Fibroblast of lung (primary cell): ENCODE data around the gene HPSE2.

Experiments used
- EZH2 ChIP-seq: IDR thresholded peaks from 2 replicates; pipeline ENCODE4 v1.5.1; 2012; ENCODE audit warnings: low read length, control low read depth, mild to moderate bottlenecking; ENCODE audit errors: missing control alignments
- TF ChIP-seq, protein P1 (sequence below), 2 donors: IDR thresholded peaks in 1 of 2; conservative IDR thresholded peaks in 1 of 2; 1 replicate in 1 of 2; 2 replicates in 1 of 2; pipeline ENCODE4 v1.5.1; 2011 to 2012; ENCODE audit warnings: low read length in 2 of 2, control low read depth in 1 of 2, inconsistent platforms in 1 of 2, low read depth in 1 of 2, mild to moderate bottlenecking in 1 of 2

- no peak for TF ChIP-seq EZH2
- TF ChIP-seq, protein P1, sequence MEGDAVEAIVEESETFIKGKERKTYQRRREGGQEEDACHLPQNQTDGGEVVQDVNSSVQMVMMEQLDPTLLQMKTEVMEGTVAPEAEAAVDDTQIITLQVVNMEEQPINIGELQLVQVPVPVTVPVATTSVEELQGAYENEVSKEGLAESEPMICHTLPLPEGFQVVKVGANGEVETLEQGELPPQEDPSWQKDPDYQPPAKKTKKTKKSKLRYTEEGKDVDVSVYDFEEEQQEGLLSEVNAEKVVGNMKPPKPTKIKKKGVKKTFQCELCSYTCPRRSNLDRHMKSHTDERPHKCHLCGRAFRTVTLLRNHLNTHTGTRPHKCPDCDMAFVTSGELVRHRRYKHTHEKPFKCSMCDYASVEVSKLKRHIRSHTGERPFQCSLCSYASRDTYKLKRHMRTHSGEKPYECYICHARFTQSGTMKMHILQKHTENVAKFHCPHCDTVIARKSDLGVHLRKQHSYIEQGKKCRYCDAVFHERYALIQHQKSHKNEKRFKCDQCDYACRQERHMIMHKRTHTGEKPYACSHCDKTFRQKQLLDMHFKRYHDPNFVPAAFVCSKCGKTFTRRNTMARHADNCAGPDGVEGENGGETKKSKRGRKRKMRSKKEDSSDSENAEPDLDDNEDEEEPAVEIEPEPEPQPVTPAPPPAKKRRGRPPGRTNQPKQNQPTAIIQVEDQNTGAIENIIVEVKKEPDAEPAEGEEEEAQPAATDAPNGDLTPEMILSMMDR (conservative IDR thresholded peaks at IDR 0.05 in 1 of 2, IDR thresholded peaks at IDR 0.05 in 1 of 2; ENCODE audit: low read depth in 1 of 2, low read length in 2 of 2), result no peak
These were observed 709.7 kb downstream of the HPSE2 start for GRCh38 chr10:98525969-98526368.
